ENCODE results near the gene FASLG. TPM values are rescaled to one million over a fixed set of nuclear protein-coding genes. Genes with fewer than 3 reads are reported as not detected.

Gene FASLG
- total RNA-seq, 4 donors from 2014 or later = not detected

GRCh38 chr1:172647110-172647564, 11.8 kb upstream of the FASLG start:
- DNase-seq (ENCODE audit: low spot score in 2 of 2) = no peak
- WGBS, 2 donors = 70 to 74% methylated on average over 8 of the region's 8 CpGs
- intact Hi-C loops (cut with DNase I; ENCODE audit: low total_unique reads) = no loop called here
- no peak overlapping the region for H3K4me3 ChIP-seq (ENCODE audit: low read depth, poor library complexity, severe bottlenecking)
- TF ChIP-seq CTCF (IDR thresholded peaks at IDR 0.05) (no peak), POLR2A (IDR thresholded peaks at IDR 0.05) (no peak)

- no peak for DNase-seq (ENCODE audit: low spot score in 2 of 2)
- no peak for TF ChIP-seq CTCF (IDR thresholded peaks at IDR 0.05)
- TF ChIP-seq POLR2A (IDR thresholded peaks at IDR 0.05) = no peak
- WGBS, 2 donors = 90 to 92% methylated on average over 4 of the region's 4 CpGs
- no peak overlapping the region for H3K4me3 ChIP-seq (ENCODE audit: low read depth, poor library complexity, severe bottlenecking)
- intact Hi-C loops (cut with DNase I; ENCODE audit: low total_unique reads) = no loop called here
These were observed 10.9 kb upstream of the FASLG start for GRCh38 chr1:172647987-172648386.

DNA sequence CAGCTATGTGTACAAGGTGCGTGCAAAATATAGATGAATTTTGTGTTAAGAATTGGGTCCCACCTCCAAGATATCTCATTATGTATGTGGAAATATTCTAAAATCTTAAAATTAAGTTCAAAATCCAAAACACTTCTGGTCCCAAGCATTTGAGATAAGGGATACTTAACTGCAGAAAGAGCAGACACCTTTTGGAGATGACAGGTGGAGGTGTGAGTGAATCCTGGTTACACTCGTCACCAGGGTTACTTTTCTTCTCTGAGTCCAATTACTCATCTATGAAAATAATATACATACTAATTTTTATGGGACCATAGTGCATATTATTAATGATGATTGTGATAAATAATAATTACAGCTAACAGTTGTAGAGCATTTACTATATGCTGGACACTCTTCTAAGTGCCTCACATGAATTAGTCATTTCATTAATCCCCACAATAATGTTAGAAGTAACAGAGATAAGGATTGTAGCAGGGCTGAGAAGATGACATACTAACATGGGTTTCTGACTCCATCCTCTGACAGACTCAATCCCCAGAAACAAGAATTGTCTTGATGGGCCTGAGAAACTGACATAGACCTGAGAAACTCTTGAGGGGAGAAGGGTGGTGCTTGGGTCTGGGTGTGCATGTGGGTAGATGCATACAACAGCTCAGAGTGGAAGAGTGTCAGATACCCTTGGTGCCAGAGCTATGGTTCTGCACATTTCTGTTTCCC, 8.3 kb upstream of the FASLG start:
- TF ChIP-seq CTCF (IDR thresholded peaks at IDR 0.05) (no peak), POLR2A (IDR thresholded peaks at IDR 0.05) (no peak)
- no peak for DNase-seq (ENCODE audit: low spot score in 2 of 2)
- WGBS, 2 donors = 92 to 96% methylated on average over 2 of the region's 2 CpGs
- intact Hi-C loops (cut with DNase I; ENCODE audit: low total_unique reads) = no loop called here
- no peak overlapping the region for H3K4me3 ChIP-seq (ENCODE audit: low read depth, poor library complexity, severe bottlenecking)

- intact Hi-C loops (cut with DNase I; ENCODE audit: low total_unique reads) = no loop called here
- no peak for TF ChIP-seq POLR2A (IDR thresholded peaks at IDR 0.05)
- TF ChIP-seq CTCF (IDR thresholded peaks at IDR 0.05) = no peak
- no peak for DNase-seq (ENCODE audit: low spot score in 2 of 2)
- H3K4me3 ChIP-seq (ENCODE audit: low read depth, poor library complexity, severe bottlenecking) = no peak overlapping the region
- WGBS, 2 donors = 46 to 68% methylated on average over 5 of the region's 5 CpGs
These were observed 5.7 kb upstream of the FASLG start for GRCh38 chr1:172653015-172653709.

DNA sequence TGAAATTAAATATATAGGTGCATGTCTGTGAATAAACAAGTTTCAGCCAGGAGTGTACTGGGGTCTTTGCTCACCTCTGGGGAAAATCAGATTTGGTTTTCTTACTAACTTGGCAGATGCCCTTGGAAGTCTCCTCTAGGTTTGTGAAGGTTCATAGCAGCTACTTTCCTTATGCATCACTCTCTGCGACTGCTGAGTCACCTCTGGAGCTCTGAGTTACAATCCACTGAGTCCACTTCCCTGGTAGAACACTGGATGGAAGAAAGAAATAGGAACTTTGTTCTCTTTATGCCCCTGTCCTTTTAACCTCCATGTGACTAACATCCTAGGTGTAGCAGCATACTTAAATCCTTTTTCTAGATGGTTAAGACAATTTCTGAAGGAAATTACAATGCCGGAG, 4.4 kb upstream of the FASLG start:
- no peak for DNase-seq (ENCODE audit: low spot score in 2 of 2)
- WGBS, 2 donors = 83 to 96% methylated on average over 2 of the region's 2 CpGs
- TF ChIP-seq POLR2A (IDR thresholded peaks at IDR 0.05) (no peak), CTCF (IDR thresholded peaks at IDR 0.05) (no peak)
- intact Hi-C loops (cut with DNase I; ENCODE audit: low total_unique reads) = no loop called here
- H3K4me3 ChIP-seq (ENCODE audit: low read depth, poor library complexity, severe bottlenecking) = no peak overlapping the region

Data from lower leg skin (tissue), 4 donors.